Tibial nerve (tissue), 3 donors: ENCODE measurements around the gene RNF220.

Source experiments
- POLR2A ChIP-seq, 2 donors: fragments of 450-650 bp; IDR thresholded peaks; one replicate each; pipeline ENCODE4 v1.6.1; 2017; ENCODE audit warnings: antibody characterized with exemption in 2 of 2, mild to moderate bottlenecking in 2 of 2, moderate library complexity in 2 of 2
- TF ChIP-seq, protein P1 (sequence below), 5 experiments: fragments of 200-600 bp in 3 of 5; fragments of 450-650 bp in 2 of 5; sonication (generic) in 3 of 5; IDR thresholded peaks; one replicate each; pipeline ENCODE4 v1.5.1; 2016 to 2019; ENCODE audit warnings: antibody characterized with exemption in 5 of 5, mild to moderate bottlenecking in 3 of 5, moderate library complexity in 2 of 5

DNA sequence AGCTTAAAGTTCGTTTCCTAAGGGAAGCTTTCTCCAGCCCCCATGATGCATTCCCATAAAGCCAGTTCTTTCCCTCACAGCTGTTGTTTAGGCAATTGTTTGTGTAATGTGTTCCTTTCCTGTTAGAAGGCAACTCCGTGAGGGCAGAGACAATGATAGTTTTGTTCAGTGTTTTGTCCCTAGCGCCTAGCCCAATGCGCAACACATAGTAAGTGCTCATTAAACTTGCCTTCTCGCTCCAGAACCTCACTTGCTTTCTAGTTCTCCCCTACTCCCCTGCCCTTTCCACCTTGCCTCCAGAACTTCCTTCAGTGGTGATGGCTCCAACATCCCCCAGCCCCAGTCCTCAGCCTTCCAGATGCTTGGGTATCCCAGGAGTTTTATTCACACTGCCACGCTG is 153.8 kb downstream of the RNF220 start:
- TF ChIP-seq POLR2A (IDR thresholded peaks at IDR 0.05) = no peak
- TF ChIP-seq, protein P1, sequence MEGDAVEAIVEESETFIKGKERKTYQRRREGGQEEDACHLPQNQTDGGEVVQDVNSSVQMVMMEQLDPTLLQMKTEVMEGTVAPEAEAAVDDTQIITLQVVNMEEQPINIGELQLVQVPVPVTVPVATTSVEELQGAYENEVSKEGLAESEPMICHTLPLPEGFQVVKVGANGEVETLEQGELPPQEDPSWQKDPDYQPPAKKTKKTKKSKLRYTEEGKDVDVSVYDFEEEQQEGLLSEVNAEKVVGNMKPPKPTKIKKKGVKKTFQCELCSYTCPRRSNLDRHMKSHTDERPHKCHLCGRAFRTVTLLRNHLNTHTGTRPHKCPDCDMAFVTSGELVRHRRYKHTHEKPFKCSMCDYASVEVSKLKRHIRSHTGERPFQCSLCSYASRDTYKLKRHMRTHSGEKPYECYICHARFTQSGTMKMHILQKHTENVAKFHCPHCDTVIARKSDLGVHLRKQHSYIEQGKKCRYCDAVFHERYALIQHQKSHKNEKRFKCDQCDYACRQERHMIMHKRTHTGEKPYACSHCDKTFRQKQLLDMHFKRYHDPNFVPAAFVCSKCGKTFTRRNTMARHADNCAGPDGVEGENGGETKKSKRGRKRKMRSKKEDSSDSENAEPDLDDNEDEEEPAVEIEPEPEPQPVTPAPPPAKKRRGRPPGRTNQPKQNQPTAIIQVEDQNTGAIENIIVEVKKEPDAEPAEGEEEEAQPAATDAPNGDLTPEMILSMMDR (IDR thresholded peaks at IDR 0.05) = no peak
